ENCODE measurements around the gene USP34.
"Not testable (repeated sequence)": the region's sequence is repeated elsewhere in the genome, so short reads cannot be mapped to it uniquely, and the experiment has no call there.

The USP34 gene

GRCh38 chr2:61423714-61424113 is 47.2 kb downstream of the USP34 start:
- no peak for DNase-seq (ENCODE audit: low spot score)

- no peak for DNase-seq (ENCODE audit: low spot score)
Observed at GRCh38 chr2:61421611-61422010, 49.3 kb downstream of the USP34 start.

DNA sequence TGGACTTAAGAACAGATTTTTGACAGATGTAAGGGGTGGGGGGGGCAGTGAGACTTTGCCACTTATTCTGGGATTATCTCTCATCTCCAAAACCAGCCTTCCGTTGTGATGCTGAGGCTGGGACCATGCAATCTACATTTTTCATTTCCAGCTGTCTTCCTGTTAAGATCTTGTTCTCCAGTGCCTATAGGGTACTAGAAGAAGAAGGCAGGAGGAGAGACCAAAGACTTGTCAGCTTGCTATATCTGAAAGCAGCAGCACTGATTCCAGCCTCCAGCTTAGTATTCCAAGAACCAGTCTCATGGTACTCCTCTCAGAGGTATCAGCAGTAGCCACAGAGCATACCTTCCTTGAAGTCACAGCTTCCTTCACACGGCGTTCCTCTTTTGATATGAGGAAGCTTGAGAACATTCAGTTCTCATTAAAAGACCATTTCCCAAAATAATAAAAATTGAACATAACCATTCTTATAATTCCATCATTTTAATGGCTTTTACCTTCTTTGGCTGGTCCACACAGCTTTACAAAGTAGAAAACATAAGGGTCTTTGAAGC is 49.8 kb downstream of the USP34 start:
- DNase-seq (ENCODE audit: low spot score): no peak

GRCh38 chr2:61419570-61419969 is 51.3 kb downstream of the USP34 start:
- no peak for DNase-seq (ENCODE audit: low spot score)

DNA sequence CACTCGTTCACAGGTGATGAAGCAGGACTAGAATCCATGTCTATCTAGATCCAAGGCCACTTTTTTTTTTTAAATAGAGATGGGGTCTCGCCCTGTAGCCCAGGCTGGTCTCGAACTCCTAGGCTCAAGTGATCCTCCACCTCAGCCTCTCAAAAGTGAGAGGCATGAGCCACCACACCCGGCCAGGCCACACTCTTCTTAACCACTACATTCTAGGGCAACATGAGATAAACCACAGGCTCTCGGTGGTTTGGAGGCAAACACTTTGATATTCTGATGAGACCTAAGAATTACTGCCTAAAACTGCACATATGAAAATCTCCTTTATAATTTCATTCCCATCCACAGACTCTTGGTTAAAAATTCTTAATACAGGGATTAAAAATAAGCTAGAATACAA is 51.8 kb downstream of the USP34 start:
- no peak for DNase-seq (ENCODE audit: low spot score)

- no peak for DNase-seq (ENCODE audit: low spot score)
Observed at GRCh38 chr2:61416871-61417645, 53.8 kb downstream of the USP34 start.

DNA sequence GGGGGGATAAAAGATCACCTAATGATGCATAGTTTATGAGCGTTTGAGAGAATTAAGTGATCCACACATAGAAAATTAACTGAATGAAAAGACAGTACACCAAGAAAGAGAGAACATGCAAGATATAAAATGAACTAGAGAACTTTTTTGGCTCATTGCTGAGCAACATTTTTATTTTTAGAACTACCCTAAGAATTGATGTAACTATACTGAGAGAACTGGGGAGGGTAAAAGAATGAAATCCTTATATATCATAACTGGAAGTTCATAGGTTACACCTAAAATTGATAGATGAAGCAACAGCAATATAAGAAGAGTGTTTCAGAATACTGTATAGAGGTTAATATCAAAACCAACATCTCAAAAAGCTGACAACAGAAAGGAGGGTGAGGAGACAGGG is 55.6 kb downstream of the USP34 start:
- no peak for DNase-seq (ENCODE audit: low spot score)

DNA sequence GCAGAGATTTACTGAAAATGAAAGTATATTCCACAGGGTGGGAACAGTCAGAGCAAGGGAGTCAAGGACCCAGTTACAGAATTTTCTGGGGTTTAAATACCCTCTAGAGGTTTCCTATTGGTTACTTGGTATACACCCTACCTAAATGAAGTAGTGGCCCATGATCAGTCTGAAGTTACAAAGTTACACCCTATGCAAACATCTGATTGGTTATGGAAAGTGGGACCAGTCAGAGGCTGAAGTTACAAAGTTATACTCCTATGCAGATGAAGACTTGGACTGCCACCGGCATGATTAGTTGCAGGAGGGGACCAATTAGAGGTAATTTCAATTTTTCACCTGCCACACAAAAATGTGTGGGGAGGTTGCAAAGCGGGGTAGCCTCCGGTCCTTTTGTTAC is 56.2 kb downstream of the USP34 start:
- no peak for DNase-seq (ENCODE audit: low spot score)

GRCh38 chr2:61411109-61411508 is 59.8 kb downstream of the USP34 start:
- no peak for DNase-seq (ENCODE audit: low spot score)

DNA sequence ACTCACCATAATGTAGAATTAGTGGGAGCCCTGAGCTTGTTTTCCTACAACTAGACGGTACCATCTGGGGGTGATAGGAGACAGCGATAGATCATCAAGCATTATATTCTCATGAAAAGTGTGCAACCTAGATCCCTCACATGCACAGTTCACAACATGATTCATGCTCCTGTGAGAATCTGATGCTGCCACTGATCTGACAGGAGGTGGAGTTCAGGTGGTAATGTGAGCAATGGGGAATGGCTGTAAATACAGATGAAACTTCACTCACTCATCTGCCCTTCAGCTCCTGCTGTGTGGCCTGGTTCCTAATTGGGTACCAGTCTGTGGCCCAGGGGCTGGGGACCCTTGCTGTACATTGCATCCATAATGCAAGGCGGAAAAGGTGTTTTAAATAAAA is 60.7 kb downstream of the USP34 start:
- no peak for DNase-seq (ENCODE audit: low spot score)

DNA sequence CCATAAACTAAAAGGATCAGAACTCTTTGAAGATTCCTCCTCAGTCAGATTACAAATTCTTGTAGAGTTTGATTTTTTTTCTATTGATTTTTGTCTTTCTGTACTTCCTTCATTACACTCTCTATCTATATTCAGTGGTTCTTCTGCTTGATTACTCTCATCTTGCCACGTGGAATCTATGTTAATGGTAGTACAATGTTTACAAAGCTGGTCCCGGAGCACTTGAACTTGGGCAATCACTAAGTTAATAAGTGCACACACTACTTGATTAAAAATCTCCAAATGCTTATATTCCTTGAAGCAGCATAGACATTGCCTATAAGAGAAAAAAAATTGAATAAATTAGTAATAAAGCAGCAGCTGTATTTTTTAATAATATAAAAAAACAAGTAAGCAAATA is 65.1 kb downstream of the USP34 start:
- DNase-seq (ENCODE audit: low spot score): no peak

- no peak for DNase-seq (ENCODE audit: low spot score)
Observed at GRCh38 chr2:61404438-61404837, 66.4 kb downstream of the USP34 start.

GRCh38 chr2:61398413-61398812 is 72.5 kb downstream of the USP34 start:
- no peak for DNase-seq (ENCODE audit: low spot score)

DNA sequence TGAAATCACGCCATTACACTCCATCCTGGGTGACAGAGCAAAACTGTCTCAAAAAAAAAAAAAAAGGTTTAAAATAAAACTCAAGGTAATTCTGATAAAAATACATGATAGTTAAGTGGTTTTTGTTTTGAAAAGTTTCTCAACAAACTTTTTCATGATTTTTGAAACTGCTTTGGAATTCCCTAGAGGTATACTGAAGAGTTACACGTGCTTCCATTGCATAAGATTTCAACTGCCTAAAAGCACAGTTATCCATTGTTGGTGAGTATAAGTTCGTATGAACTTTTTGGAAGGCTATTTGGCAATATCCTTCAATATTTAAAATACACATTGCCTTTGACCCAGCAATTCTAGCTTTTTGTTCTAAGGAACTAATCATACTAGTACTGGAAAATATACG is 74.9 kb downstream of the USP34 start:
- no peak for DNase-seq (ENCODE audit: low spot score)

DNA sequence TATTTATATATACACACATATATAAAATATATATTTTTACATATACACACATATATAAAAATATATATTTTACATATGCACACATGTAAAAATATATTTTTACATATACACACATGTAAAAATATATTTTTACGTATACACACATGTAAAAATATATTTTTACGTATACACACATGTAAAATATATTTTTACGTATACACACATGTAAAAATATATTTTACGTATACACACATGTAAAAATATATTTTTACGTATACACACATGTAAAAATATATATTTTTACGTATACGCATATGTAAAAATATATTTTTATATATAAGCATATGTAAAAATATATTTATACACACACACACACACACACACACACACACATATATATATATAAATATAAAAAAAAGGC is 83.3 kb downstream of the USP34 start:
- DNase-seq (ENCODE audit: low spot score): not testable (repeated sequence)

DNA sequence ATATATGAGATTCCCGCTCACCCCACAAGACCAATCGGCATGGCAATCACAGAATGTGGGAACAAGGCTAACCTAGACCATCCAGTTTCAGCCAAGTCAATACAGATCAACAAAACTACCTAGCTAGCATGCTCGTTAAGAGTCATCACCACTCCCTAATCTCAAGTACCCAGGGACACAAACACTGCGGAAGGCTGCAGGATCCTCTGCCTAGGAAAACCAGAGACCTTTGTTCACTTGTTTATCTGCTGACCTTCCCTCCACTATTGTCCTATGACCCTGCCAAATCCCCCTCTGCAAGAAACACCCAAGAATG is 90.0 kb downstream of the USP34 start:
- DNase-seq (ENCODE audit: low spot score): not testable (repeated sequence)

GRCh38 chr2:61380056-61380881 is 90.6 kb downstream of the USP34 start:
- DNase-seq (ENCODE audit: low spot score): no peak

DNA sequence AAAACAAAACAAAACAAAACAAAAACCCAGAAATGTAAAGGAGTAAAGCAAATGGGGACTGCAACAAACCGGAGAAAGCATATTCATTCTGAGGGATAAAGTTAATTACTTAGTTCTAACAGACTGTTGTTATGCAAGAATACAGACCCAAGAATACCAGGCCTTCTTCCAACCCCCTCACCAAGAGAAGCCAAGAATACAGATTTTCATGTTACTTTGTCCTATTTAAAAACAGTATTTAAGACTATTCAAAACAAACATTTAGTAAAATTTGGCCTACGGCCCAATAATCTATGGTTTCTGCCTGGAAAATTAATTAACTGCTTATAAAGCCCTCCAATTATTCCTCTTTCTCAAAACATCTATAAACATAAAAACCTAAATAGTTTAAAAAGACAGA is 91.4 kb downstream of the USP34 start:
- DNase-seq (ENCODE audit: low spot score): no peak

GRCh38 chr2:61378281-61378680 is 92.6 kb downstream of the USP34 start:
- DNase-seq (ENCODE audit: low spot score): no peak

- no peak for DNase-seq (ENCODE audit: low spot score)
Observed at GRCh38 chr2:61377046-61377445, 93.8 kb downstream of the USP34 start.

DNA sequence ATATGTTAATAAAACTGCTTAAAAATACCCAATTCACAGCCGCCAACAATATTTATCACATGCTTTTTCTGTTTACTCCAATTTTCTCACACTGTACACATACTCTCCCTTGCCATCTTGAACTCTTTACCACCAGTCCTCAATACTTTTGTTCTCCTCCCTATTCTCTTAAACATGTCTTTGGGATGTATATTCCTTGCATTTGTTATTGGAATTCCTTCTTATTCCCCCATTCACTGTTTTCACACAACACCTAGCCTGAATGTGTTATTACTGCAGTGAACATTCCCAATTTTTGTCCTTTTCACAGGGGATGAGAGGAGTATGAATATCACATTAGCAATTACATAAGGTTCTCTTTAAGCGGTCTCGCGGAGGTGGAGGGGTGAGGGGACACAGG is 94.7 kb downstream of the USP34 start:
- no peak for DNase-seq (ENCODE audit: low spot score)

DNA sequence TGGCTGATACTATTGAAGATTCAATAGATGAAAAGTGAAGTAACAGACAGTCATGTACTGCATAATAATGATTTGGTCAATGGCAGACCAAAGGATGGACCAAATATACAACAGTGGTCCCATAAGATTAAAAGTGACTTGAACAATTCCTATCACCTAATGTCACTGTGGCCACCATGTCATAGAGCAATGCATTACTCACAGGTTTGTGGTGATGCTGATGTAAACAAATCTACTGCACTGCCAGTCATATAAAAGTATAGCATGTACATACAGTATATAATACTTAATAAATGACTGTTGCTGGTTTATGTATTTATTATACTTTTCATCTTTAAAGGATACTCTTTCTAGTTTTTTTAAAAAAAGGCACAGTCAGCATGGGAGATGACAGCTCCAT is 99.9 kb downstream of the USP34 start:
- DNase-seq (ENCODE audit: low spot score): no peak
